ACC112 (cell line): ENCODE data around the gene HBG1.
A peak's percentile ranks its signal among the peaks of the same experiment; 100 is the strongest.

ENCODE experiments used
- H2AFZ ChIP-seq: fragments of 200-600 bp; sonication (generic); one replicate; pipeline ENCODE4 v1.6.0; 2017; ENCODE audit warnings: antibody characterized with exemption, low read length; ENCODE audit not compliant: unreplicated experiment
- H3K27ac ChIP-seq: fragments of 200-600 bp; sonication (generic); 2 replicates; pipeline ENCODE4 v1.5.1; 2014; ENCODE audit warnings: low read depth, mild to moderate bottlenecking, antibody characterized with exemption, low read length, moderate library complexity
- H3K27me3 ChIP-seq: fragments of 200-600 bp; sonication (generic); 2 replicates; pipeline ENCODE4 v1.6.1; 2014; ENCODE audit warnings: mild to moderate bottlenecking, antibody characterized with exemption, low read length, moderate library complexity, mixed read lengths; ENCODE audit not compliant: insufficient read depth
- H3K36me3 ChIP-seq: fragments of 200-600 bp; sonication (generic); 2 replicates; pipeline ENCODE4 v1.6.1; 2016; ENCODE audit warnings: mild to moderate bottlenecking, antibody characterized with exemption, low read length, moderate library complexity, mixed read lengths; ENCODE audit not compliant: insufficient read depth
- H3K4me1 ChIP-seq: fragments of 200-600 bp; sonication (generic); one replicate; pipeline ENCODE4 v1.6.1; 2016; ENCODE audit warnings: low read length, mixed read lengths; ENCODE audit not compliant: insufficient read depth, unreplicated experiment, control insufficient read depth
- H3K4me3 ChIP-seq: fragments of 200-600 bp; sonication (generic); 2 replicates; pipeline ENCODE4 v1.5.1; 2014; ENCODE audit warnings: mild to moderate bottlenecking, low read depth, low read length
- H3K79me2 ChIP-seq: fragments of 200-600 bp; sonication (generic); one replicate; pipeline ENCODE4 v1.6.0; 2016; ENCODE audit warnings: low read length; ENCODE audit not compliant: control insufficient read depth, unreplicated experiment, insufficient read depth

Gene HBG1

GRCh38 chr11:5286901-5287300 is 37.2 kb upstream of the HBG1 start:
- Histone ChIP-seq H3K4me3 (no peak overlapping the region), H3K27me3 (no peaks in the 10 kb centered on the region), H3K36me3 (no peaks in the 10 kb centered on the region), H3K4me1 (peaks cover 15% of the 10 kb centered on the region), H3K79me2 (no peaks in the 10 kb centered on the region), H3K27ac (no peak overlapping the region), H2AFZ (no peak overlapping the region)

- Histone ChIP-seq H3K4me1 (peaks cover 15% of the 10 kb centered on the region), H3K79me2 (no peaks in the 10 kb centered on the region), H2AFZ (no peak overlapping the region), H3K4me3 (no peak overlapping the region), H3K36me3 (no peaks in the 10 kb centered on the region), H3K27ac (no peak overlapping the region), H3K27me3 (no peaks in the 10 kb centered on the region)
Observed at GRCh38 chr11:5286351-5286750, 36.7 kb upstream of the HBG1 start.

GRCh38 chr11:5285703-5286340 is 36.2 kb upstream of the HBG1 start:
- Histone ChIP-seq H3K27me3 (no peaks in the 10 kb centered on the region), H2AFZ (no peak overlapping the region), H3K4me3 (no peak overlapping the region), H3K27ac (no peak overlapping the region), H3K79me2 (no peaks in the 10 kb centered on the region), H3K4me1 (peaks cover 20% of the 10 kb centered on the region), H3K36me3 (no peaks in the 10 kb centered on the region)

GRCh38 chr11:5284637-5285036 is 35.0 kb upstream of the HBG1 start:
- H2AFZ ChIP-seq, result no peak overlapping the region
- H3K4me3 ChIP-seq, result no peak overlapping the region
- H3K27ac ChIP-seq, result no peak overlapping the region
- no peaks in the 10 kb centered on the region for H3K36me3 ChIP-seq
- no peaks in the 10 kb centered on the region for H3K79me2 ChIP-seq
- peaks cover 21% of the 10 kb centered on the region for H3K4me1 ChIP-seq
- H3K27me3 ChIP-seq, result no peaks in the 10 kb centered on the region

GRCh38 chr11:5283882-5284281 is 34.2 kb upstream of the HBG1 start:
- H3K36me3 ChIP-seq, result no peaks in the 10 kb centered on the region

GRCh38 chr11:5283086-5283485 is 33.4 kb upstream of the HBG1 start:
- Histone ChIP-seq H3K4me3 (no peak overlapping the region), H3K27ac (no peak overlapping the region), H3K4me1 (peaks cover 16% of the 10 kb centered on the region), H3K36me3 (no peaks in the 10 kb centered on the region), H2AFZ (no peak overlapping the region), H3K79me2 (no peaks in the 10 kb centered on the region), H3K27me3 (no peaks in the 10 kb centered on the region)

More at GRCh38 chr11:5283882-5284281, 34.2 kb upstream of the HBG1 start:
- H2AFZ ChIP-seq, result no peak overlapping the region
- peaks cover 18% of the 10 kb centered on the region for H3K4me1 ChIP-seq
- no peaks in the 10 kb centered on the region for H3K79me2 ChIP-seq
- H3K27ac ChIP-seq, result no peak overlapping the region
- no peak overlapping the region for H3K4me3 ChIP-seq
- no peaks in the 10 kb centered on the region for H3K27me3 ChIP-seq

- Histone ChIP-seq H3K4me1 (peaks cover 20% of the 10 kb centered on the region), H2AFZ (no peak overlapping the region), H3K36me3 (no peaks in the 10 kb centered on the region), H3K27me3 (no peaks in the 10 kb centered on the region), H3K79me2 (no peaks in the 10 kb centered on the region), H3K27ac (no peak overlapping the region), H3K4me3 (no peak overlapping the region)
Observed at GRCh38 chr11:5282628-5283027, 33.0 kb upstream of the HBG1 start.

- Histone ChIP-seq H3K27ac (no peak overlapping the region), H3K36me3 (no peaks in the 10 kb centered on the region), H3K79me2 (no peaks in the 10 kb centered on the region)
Observed at GRCh38 chr11:5281596-5281995, 31.9 kb upstream of the HBG1 start.

GRCh38 chr11:5280582-5281102 is 31.0 kb upstream of the HBG1 start:
- Histone ChIP-seq H3K4me1 (peaks cover 20% of the 10 kb centered on the region), H3K4me3 (no peak overlapping the region), H3K27me3 (no peaks in the 10 kb centered on the region), H3K36me3 (no peaks in the 10 kb centered on the region), H2AFZ (peak overlapping the region; percentile 61), H3K79me2 (no peaks in the 10 kb centered on the region), H3K27ac (peak overlapping the region; percentile 22)

More at GRCh38 chr11:5281596-5281995, 31.9 kb upstream of the HBG1 start:
- Histone ChIP-seq H3K27me3 (no peaks in the 10 kb centered on the region), H3K4me1 (peaks cover 20% of the 10 kb centered on the region), H2AFZ (no peak overlapping the region), H3K4me3 (no peak overlapping the region)

- no peak overlapping the region for H3K27ac ChIP-seq
- H3K4me3 ChIP-seq, result no peak overlapping the region
- H3K27me3 ChIP-seq, result no peaks in the 10 kb centered on the region
- no peaks in the 10 kb centered on the region for H3K36me3 ChIP-seq
- H2AFZ ChIP-seq, result peak overlapping the region; percentile 53
- no peaks in the 10 kb centered on the region for H3K79me2 ChIP-seq
- H3K4me1 ChIP-seq, result peaks cover 20% of the 10 kb centered on the region
Observed at GRCh38 chr11:5279471-5280090, 29.9 kb upstream of the HBG1 start.

GRCh38 chr11:5277807-5278382 is 28.2 kb upstream of the HBG1 start:
- Histone ChIP-seq H3K27me3 (no peaks in the 10 kb centered on the region), H3K27ac (no peak overlapping the region), H2AFZ (no peak overlapping the region), H3K36me3 (no peaks in the 10 kb centered on the region), H3K4me1 (peaks cover 20% of the 10 kb centered on the region), H3K79me2 (no peaks in the 10 kb centered on the region), H3K4me3 (no peak overlapping the region)
